ENCODE data around the gene C1S. TPM values are rescaled to one million over a fixed set of nuclear protein-coding genes. Genes with fewer than 3 reads are reported as not detected.
"Not testable (repeated sequence)": the region's sequence is repeated elsewhere in the genome, so short reads cannot be mapped to it uniquely, and the experiment has no call there.

Gene C1S
- 10 to 100 TPM; 21.9 to 30.8 (median 30.2) TPM for total RNA-seq (2021; fragmentation: NEBNext Ultra II Directional; extraction: Animal tissue kit (Norgen Biotek cat#: 25700))
- long read RNA-seq, transcript C1S-201 (12 exons, 2,972 nt): major isoform, 22 of 33 reads
- long read RNA-seq, transcript C1S-202 (12 exons, 2,635 nt): minor isoform, 8 of 33 reads
- long read RNA-seq, partial matches to known transcripts: 2 of 33 reads
- long read RNA-seq, other reads (novel, unspliced or antisense): 1 of 33 reads

DNA sequence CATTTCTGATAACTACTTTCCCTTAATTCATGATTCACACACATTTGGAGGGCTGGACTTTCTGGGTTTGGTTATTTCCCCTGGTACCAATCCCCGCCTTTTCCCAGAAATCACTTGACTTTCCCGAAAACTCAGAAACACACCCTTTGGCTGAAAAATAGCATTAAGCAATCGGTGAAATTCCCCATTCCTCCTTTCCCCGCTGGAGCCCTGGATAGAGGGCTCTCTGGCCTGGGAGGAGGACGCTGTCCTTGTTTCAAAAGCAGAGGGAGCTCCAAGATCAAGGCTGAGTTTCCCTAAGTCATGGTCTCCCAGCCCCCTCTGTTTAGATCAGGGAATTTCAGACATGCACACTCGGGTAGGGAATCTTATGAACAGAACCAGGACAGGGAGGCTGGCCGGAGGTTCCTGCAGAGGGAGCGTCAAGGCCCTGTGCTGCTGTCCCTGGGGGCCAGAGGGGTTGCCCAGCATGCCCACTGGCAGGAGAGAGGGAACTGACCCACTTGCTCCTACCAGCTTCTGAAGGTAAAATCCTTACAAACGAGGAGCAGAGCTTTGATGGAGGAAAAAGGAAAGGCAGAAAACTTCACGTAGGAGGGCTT, at the start of gene C1S:
Gene C1S, plus strand, starts transcription at position 366 of the 602 bp plus-strand sequence. CDS start 1,195 bp downstream, outside the sequence.
- H3K4me3 Mint-ChIP-seq: peak within 1 kb of the TSS; percentile 89
- peaks cover 18% of the 10 kb centered on the region for H3K27me3 Mint-ChIP-seq (ENCODE audit: insufficient read depth)
- no peaks in the 10 kb centered on the region for H3K9me3 Mint-ChIP-seq
- peak; percentile 94 for DNase-seq
- H3K36me3 Mint-ChIP-seq (ENCODE audit: low read depth): no peaks in the 10 kb centered on the region
- peak within 1 kb of the TSS; percentile 95 for H3K27ac Mint-ChIP-seq
- H3K4me1 Mint-ChIP-seq (ENCODE audit: low read depth): peaks cover 19% of the 10 kb centered on the region
- TF ChIP-seq, protein P1, sequence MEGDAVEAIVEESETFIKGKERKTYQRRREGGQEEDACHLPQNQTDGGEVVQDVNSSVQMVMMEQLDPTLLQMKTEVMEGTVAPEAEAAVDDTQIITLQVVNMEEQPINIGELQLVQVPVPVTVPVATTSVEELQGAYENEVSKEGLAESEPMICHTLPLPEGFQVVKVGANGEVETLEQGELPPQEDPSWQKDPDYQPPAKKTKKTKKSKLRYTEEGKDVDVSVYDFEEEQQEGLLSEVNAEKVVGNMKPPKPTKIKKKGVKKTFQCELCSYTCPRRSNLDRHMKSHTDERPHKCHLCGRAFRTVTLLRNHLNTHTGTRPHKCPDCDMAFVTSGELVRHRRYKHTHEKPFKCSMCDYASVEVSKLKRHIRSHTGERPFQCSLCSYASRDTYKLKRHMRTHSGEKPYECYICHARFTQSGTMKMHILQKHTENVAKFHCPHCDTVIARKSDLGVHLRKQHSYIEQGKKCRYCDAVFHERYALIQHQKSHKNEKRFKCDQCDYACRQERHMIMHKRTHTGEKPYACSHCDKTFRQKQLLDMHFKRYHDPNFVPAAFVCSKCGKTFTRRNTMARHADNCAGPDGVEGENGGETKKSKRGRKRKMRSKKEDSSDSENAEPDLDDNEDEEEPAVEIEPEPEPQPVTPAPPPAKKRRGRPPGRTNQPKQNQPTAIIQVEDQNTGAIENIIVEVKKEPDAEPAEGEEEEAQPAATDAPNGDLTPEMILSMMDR (IDR thresholded peaks at IDR 0.05): peak; percentile 83

DNA sequence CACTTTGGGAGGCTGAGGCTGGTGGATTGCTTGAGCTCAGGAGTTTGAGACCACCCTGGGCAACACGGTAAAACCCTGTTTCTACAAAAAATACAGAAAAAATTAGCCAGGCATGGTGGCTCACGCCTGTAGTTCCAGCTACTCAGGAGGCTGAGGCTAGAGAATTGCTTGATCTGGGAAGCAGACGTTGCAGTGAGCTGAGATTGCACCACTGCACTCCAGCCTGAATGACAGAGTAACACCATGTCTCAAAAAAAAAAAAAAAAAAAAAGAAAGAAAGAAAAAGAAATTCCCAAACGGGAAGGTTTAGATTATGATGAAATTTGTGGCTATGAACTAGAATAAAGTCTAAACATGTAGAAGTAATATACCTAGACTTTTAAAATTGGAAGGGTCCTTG, 49.1 kb upstream of the C1S start:
- not testable (repeated sequence) for H3K36me3 Mint-ChIP-seq (ENCODE audit: low read depth); H3K27ac Mint-ChIP-seq

DNA sequence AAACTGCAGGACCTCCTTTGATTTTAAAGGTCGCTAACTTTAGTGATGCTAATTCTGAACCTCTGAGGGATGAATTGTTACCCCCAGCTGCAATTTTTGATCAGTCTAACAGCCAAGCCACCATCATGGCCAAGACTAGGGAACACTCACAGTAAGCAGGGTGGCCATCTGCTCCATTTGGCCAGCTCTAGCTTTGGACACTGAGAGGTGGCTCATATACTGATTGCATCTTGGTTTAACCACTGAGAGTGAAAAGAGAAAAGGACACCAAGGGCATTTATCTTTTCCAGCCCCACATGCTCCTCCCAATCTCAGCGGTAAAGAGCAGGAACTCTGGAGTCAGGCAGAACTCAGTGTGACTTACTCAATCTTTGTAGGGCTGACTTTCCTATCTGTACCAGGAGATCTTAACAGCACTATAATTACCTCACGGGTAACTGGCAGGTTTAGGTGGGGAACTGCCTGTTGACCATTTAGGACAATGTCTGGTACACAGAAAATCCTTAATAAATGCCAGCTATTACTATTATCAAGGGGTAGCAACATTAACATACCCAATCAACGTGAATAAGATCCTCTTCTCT, 48.4 kb upstream of the C1S start:
- H3K9me3 Mint-ChIP-seq: no peaks in the 10 kb centered on the region
- H3K27ac Mint-ChIP-seq: no peak overlapping the region

More for the DNA sequence above, 49.1 kb upstream of the C1S start:
- not testable (repeated sequence) for H3K27me3 Mint-ChIP-seq (ENCODE audit: insufficient read depth); H3K9me3 Mint-ChIP-seq; DNase-seq; H3K4me1 Mint-ChIP-seq (ENCODE audit: low read depth); H3K4me3 Mint-ChIP-seq

DNA sequence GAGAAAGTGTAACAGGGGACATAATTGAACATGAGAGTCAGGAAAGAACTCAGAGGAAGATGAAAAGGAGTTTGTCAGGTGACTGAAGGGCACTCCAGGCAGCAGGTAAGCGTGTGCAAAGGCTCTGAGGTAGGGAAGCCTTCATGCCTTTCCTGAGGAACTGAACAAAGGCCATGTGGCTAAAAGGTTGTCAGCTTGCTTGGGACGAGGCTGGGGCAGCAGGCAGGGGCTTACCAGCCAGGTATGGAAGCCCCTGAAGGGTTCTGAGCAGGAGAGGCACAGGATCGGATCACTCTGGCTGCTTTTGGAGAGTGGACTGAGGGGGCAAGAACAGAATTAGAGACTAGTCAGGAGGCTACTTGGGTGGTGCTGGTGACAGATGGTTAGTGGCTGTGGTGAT, 47.4 kb upstream of the C1S start:
- TF ChIP-seq, protein P1 (IDR thresholded peaks at IDR 0.05): no peak
- peaks cover 16% of the 10 kb centered on the region for H3K4me1 Mint-ChIP-seq (ENCODE audit: low read depth)
- DNase-seq: no peak
- H3K27me3 Mint-ChIP-seq (ENCODE audit: insufficient read depth): no peaks in the 10 kb centered on the region
- H3K36me3 Mint-ChIP-seq (ENCODE audit: low read depth): no peaks in the 10 kb centered on the region
- H3K4me3 Mint-ChIP-seq: no peak overlapping the region
- H3K9me3 Mint-ChIP-seq: no peaks in the 10 kb centered on the region
- no peak overlapping the region for H3K27ac Mint-ChIP-seq

More for the DNA sequence above, 48.4 kb upstream of the C1S start:
- DNase-seq: no peak
- Mint-ChIP-seq H3K4me1 (ENCODE audit: low read depth) (peaks cover 8% of the 10 kb centered on the region), H3K4me3 (no peak overlapping the region), H3K36me3 (ENCODE audit: low read depth) (no peaks in the 10 kb centered on the region), H3K27me3 (ENCODE audit: insufficient read depth) (no peaks in the 10 kb centered on the region)
- TF ChIP-seq, protein P1 (IDR thresholded peaks at IDR 0.05): no peak

DNA sequence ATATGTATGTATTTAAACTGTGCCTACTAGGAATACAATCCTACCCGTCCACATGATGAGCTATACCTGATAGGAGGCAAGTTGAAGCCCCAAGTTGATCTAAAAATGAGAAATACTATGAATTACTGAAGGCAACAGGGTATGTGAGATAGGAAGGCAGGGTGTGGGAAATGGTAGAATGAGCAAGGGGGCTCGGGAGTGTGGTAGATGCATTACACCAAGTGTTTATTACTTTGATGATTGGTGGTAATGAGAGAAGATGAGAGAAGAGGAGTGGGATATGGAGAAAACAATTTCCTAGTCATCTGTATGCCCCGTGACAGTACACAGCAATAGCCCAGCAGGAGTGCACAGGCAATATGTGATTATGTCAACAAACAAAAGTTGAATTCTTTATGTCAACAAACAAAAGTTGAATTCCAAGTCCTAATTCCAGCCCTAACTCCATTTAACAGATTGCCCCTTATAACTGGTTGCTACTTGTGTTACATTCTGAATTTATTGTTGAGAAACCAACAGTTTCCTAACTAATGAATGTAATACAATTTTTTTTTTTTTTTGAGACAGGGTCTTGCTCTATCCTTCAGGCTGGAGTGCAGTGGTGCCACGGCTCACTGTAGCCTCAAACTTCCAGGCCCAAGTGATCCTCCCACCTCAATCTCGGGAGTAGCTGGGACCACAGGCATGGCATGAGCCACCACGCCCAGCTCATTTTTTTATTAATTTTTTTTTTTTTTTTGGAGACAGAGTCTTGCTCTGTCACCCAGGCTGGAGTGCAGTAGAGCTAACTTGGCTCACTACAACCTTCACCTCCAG, 44.8 kb upstream of the C1S start:
- Mint-ChIP-seq H3K4me3 (no peak overlapping the region), H3K4me1 (ENCODE audit: low read depth) (peaks cover 26% of the 10 kb centered on the region), H3K27me3 (ENCODE audit: insufficient read depth) (no peaks in the 10 kb centered on the region), H3K27ac (no peak overlapping the region), H3K9me3 (no peaks in the 10 kb centered on the region), H3K36me3 (ENCODE audit: low read depth) (no peaks in the 10 kb centered on the region)
- TF ChIP-seq, protein P1 (IDR thresholded peaks at IDR 0.05): no peak
- no peak for DNase-seq

Measured in HFFc6 (cell line).